Erythroblast (primary cell): Measurements from ENCODE around the gene WNT3A.

Experiments
- GATA1 ChIP-seq: IDR thresholded peaks from 2 replicates; pipeline ENCODE4 v1.6.1; 2011; ENCODE audit warnings: low read depth, mild to moderate bottlenecking, control low read depth, low read length, moderate library complexity
- POLR2A ChIP-seq: IDR thresholded peaks from 2 replicates; pipeline ENCODE4 v1.6.1; 2011; ENCODE audit warnings: mild to moderate bottlenecking, low read length

- TF ChIP-seq POLR2A (no peak), GATA1 (no peak)
These were observed 66.5 kb downstream of the WNT3A start for GRCh38 chr1:228073061-228073856.
